Adipocyte (in vitro differentiated cells): ENCODE results near the gene KRT3.

Experiments
- DNase-seq: peaks from one replicate; pipeline ENCODE4 v3.0.0-alpha.2; 2015; ENCODE audit warnings: low read depth
- H3K27me3 ChIP-seq: replicated peaks from 2 replicates; pipeline ENCODE4 v1.7.0; 2013; ENCODE audit warnings: mild to moderate bottlenecking, low read length, moderate library complexity; ENCODE audit not compliant: control insufficient read depth, insufficient read depth
- H3K36me3 ChIP-seq: 2 replicates; pipeline ENCODE4 v1.7.0; 2013; ENCODE audit warnings: low read length, mild to moderate bottlenecking, moderate library complexity; ENCODE audit not compliant: control insufficient read depth, insufficient read depth, severe bottlenecking
- H3K4me1 ChIP-seq: 2 replicates; pipeline ENCODE4 v1.7.0; 2013; ENCODE audit warnings: mild to moderate bottlenecking, low read length, moderate library complexity; ENCODE audit not compliant: control insufficient read depth, insufficient read depth
- H3K4me3 ChIP-seq: 2 replicates; pipeline ENCODE4 v1.7.0; 2013; ENCODE audit warnings: mild to moderate bottlenecking, low read length, moderate library complexity
- H3K9ac ChIP-seq: 2 replicates; pipeline ENCODE4 v1.7.0; 2013; ENCODE audit warnings: mild to moderate bottlenecking, low read length, moderate library complexity
- H3K9me3 ChIP-seq: 2 replicates; pipeline ENCODE4 v1.7.0; 2013; ENCODE audit warnings: mild to moderate bottlenecking, low read length, moderate library complexity; ENCODE audit not compliant: control insufficient read depth

KRT3 gene

DNA sequence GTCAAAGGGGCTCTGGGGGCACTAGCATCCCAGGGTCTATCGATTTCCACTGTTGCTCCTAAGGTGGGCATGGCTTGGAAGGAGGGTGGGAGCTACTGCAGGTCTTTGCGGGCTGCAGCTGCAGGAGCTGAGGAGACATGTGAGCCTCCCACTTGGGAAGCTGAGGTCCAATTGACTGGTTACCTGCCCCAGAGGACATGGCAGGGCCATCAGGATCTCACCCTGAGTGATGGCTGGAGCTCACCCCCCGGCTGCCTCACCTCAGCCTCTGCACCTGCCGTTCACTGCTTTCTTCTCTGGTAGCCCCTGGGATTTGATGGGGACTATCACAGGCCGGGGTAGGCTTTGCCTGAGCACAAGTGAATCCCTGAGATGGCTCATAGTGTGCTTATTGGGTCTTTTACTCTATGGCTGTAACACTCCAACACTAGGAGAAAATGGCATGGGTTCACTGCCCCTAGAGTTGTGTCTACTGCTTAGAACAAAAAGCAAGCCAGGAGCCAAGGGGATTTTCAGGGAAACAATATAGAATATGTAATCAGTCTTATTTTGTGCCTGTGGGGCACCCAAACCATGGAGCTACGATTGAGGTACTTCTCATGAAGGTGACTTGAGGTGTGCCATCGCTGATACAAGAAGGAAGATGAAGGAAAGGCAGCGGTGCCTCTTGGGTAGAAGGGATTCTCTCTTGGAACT, 21.2 kb upstream of the KRT3 start:
- Histone ChIP-seq H3K27me3 (peaks cover 53% of the 10 kb centered on the region), H3K4me1 (peaks cover 2% of the 10 kb centered on the region), H3K9ac (no peak overlapping the region), H3K9me3 (no peaks in the 10 kb centered on the region), H3K4me3 (no peak overlapping the region), H3K36me3 (peaks cover 3% of the 10 kb centered on the region)
- DNase-seq = no peak

DNA sequence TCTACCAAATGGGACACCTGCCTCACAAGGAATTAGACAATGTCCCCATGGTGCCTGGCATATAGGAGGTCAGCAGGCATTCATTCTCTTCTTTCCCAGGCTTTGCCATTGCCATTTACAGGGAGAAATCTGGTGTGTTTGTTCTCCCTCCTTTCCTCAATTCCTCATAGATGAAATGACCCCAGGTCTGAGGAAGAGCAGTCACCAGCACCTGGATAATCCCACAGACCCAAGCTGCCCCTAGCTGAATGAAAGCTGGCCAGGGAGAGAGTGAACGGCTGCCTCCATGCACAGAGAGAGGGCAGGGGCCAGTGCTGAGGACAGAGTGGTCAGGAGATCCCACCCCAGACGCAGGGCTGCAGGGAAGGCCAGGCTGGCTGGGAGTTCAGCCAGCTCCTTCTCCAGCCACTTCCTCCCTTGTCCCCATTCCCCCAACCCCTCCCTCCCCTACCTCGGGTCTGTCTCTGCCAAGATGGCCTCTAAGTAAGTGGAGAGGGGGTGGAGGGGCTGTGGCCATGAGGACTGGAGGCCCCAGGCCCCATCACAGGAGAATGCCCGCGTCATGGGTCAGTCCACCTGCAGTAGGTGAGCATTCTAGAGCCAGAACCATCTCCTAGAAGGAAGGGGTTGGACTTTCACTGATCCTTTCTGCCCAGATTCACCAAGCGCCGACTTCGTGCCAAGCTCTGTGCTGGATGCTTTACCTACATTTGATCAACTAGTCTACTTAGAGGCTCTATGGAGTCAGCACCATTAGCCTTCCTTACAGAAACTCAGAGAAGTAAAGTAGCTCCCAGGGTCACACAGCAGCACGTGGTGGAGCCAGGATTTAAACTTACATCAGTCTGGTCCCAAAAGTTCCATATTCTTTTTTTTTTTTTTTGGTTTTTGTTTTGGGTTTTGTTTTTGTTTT, 20.0 kb upstream of the KRT3 start:
- Histone ChIP-seq H3K4me1 (no peaks in the 10 kb centered on the region), H3K27me3 (peaks cover 57% of the 10 kb centered on the region), H3K36me3 (no peaks in the 10 kb centered on the region), H3K9ac (no peak overlapping the region), H3K9me3 (no peaks in the 10 kb centered on the region), H3K4me3 (no peak overlapping the region)
- DNase-seq = no peak

DNA sequence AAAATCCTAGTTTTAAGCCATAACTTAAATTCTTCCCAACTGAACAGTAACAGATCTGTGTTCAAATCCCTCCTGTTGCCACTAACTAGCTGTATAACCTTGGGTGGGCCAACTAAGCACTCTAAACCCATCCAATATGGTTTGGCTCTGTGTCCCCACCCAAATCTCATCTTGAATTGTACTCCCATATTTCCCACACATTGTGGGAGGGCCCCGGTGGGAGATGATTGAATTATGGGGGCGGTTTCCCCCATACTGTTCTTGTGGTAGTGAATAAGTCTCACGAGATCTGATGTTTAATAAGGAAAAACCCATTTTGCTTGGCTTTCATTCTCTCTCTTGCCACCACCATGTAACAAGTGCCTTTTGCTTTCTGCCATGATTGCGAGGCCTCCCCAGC, 19.2 kb upstream of the KRT3 start:
- Histone ChIP-seq H3K9me3 (no peaks in the 10 kb centered on the region), H3K4me1 (no peaks in the 10 kb centered on the region), H3K27me3 (peaks cover 56% of the 10 kb centered on the region), H3K4me3 (no peak overlapping the region), H3K9ac (no peak overlapping the region), H3K36me3 (no peaks in the 10 kb centered on the region)
- DNase-seq = no peak

DNA sequence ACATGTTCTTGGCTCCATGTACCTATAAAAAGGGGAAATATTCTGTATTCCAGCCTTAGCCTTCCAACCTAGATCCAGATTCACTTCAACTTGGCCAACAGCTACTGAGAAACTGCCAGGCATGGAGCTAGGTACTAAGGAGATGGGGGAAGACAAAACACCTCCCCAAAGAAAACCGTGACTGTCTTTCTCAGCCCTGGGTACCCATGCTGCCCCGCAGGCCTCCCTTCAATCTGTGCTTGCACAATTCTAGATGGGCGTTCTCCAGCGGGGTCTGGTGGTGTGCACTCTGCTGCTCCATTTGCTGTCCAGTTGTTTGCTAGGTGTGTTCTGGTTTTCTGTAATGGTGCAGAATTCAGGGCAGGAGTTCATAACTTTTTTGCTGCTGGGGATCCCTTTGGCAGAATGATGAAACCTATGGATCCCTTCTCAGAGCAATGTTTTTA, 18.8 kb upstream of the KRT3 start:
- no peak overlapping the region for H3K9ac ChIP-seq
- DNase-seq = no peak
- no peaks in the 10 kb centered on the region for H3K36me3 ChIP-seq
- no peaks in the 10 kb centered on the region for H3K9me3 ChIP-seq
- no peak overlapping the region for H3K4me3 ChIP-seq
- no peaks in the 10 kb centered on the region for H3K4me1 ChIP-seq
- H3K27me3 ChIP-seq = peaks cover 52% of the 10 kb centered on the region

- peaks cover 54% of the 10 kb centered on the region for H3K27me3 ChIP-seq
- DNase-seq = no peak
- H3K36me3 ChIP-seq = no peaks in the 10 kb centered on the region
- no peaks in the 10 kb centered on the region for H3K4me1 ChIP-seq
- no peak within 1 kb of the TSS for H3K4me3 ChIP-seq
- no peaks in the 10 kb centered on the region for H3K9me3 ChIP-seq
- no peak within 1 kb of the TSS for H3K9ac ChIP-seq
These were observed 18.2 kb upstream of the KRT3 start, which contains the start of gene KRT4 for GRCh38 chr12:52813885-52814709. Gene KRT4 (minus strand): TSS chr12:52814116. CDS start chr12:52814058, 58 bp downstream.

DNA sequence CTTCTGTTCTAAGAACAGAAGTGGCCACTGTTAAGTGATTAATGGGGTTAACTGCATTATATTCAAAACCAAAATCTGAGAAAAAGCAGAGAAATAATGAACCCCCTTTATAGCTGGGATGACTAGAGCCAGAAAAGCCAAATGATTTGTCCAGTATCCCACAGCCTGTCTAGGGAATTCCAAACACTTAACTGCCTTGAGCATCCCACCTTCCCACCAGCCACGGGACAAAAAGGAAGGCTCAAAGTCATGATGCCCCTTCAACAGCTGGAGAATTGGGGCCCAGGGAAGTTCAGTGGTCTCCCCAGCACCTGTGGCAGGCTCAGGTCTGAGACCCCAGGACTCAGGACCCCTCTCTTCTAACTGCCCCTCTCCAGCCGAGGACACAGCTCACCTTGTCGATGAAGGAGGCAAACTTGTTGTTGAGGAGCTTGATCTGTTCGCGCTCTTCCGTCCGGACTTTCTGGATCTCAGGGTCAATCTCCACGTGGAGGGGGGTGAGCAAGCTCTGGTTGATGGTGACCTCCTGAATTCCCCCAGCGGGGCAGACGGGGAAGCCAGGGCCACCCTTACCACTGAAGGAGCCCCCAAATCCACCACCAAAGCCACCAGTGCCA, 17.4 kb upstream of the KRT3 start:
- peaks cover 61% of the 10 kb centered on the region for H3K27me3 ChIP-seq
- DNase-seq = no peak
- H3K9ac ChIP-seq = no peak overlapping the region
- H3K9me3 ChIP-seq = no peaks in the 10 kb centered on the region
- H3K4me1 ChIP-seq = no peaks in the 10 kb centered on the region
- H3K36me3 ChIP-seq = no peaks in the 10 kb centered on the region
- no peak overlapping the region for H3K4me3 ChIP-seq

DNA sequence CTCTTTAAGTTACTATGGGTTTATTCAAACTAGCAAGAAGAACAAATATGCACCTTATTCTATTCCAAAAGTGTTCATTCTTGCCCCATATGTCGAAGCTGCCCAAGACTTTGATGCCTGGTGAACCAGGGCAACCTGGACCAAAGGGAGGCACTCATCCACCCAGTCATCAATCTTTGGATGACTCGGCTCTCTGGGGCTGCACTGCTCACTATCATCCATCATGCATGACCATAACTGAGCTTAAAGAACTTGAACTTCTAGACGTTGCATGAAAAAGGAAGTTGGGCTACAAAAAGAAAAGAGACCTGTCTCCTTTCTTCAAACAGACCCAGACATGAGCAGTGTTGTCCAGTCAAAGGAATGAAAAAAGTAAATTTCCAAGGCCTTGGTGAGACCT, 16.8 kb upstream of the KRT3 start:
- peaks cover 61% of the 10 kb centered on the region for H3K27me3 ChIP-seq
- no peaks in the 10 kb centered on the region for H3K36me3 ChIP-seq

DNA sequence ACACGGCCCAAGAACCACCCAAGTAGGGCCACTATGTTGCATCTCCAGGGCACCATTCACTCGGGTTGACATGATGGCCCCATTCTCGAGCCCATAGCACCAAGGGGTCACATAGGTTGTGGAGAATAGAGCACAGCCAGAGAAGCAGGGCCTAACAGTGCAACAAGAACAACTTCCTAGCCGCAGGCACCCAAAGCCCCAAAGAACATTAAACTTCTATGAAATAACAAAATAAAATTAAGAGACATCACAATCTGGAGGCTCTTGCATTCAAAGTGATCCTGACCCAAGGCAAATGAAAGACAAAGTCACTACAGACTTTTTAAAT, 16.1 kb upstream of the KRT3 start:
- Histone ChIP-seq H3K4me1 (no peaks in the 10 kb centered on the region), H3K27me3 (peaks cover 59% of the 10 kb centered on the region), H3K36me3 (no peaks in the 10 kb centered on the region), H3K9me3 (no peaks in the 10 kb centered on the region), H3K9ac (no peak overlapping the region), H3K4me3 (no peak overlapping the region)
- DNase-seq = no peak

More for the DNA sequence above, 16.8 kb upstream of the KRT3 start:
- no peaks in the 10 kb centered on the region for H3K9me3 ChIP-seq
- no peaks in the 10 kb centered on the region for H3K4me1 ChIP-seq
- no peak for DNase-seq
- H3K4me3 ChIP-seq = no peak overlapping the region
- no peak overlapping the region for H3K9ac ChIP-seq

- H3K4me1 ChIP-seq = no peaks in the 10 kb centered on the region
- no peak overlapping the region for H3K9ac ChIP-seq
- H3K36me3 ChIP-seq = no peaks in the 10 kb centered on the region
- H3K9me3 ChIP-seq = no peaks in the 10 kb centered on the region
- H3K27me3 ChIP-seq = peaks cover 61% of the 10 kb centered on the region
- no peak for DNase-seq
- H3K4me3 ChIP-seq = no peak overlapping the region
These were observed 15.5 kb upstream of the KRT3 start for GRCh38 chr12:52811191-52812072.

GRCh38 chr12:52810554-52810953, 14.6 kb upstream of the KRT3 start:
- Histone ChIP-seq H3K4me1 (no peaks in the 10 kb centered on the region), H3K4me3 (no peak overlapping the region), H3K9me3 (no peaks in the 10 kb centered on the region), H3K36me3 (no peaks in the 10 kb centered on the region), H3K9ac (no peak overlapping the region), H3K27me3 (peaks cover 70% of the 10 kb centered on the region)
- DNase-seq = no peak
